ENCODE measurements around the gene ABCF2. TPM values are rescaled to one million over a fixed set of nuclear protein-coding genes. Genes with fewer than 3 reads are reported as not detected.
A peak's percentile ranks its signal among the peaks of the same experiment; 100 is the strongest.

The ABCF2 gene
- total RNA-seq, 1 experiment from 2014 or later: 69.0 TPM

- Histone ChIP-seq H3K27ac (ENCODE audit: low read depth, low read length, poor library complexity, severe bottlenecking) (peak within 1 kb of the TSS; percentile 80), H3K36me3 (ENCODE audit: insufficient read depth, low read length, poor library complexity, severe bottlenecking) (peaks cover 22% of the 10 kb centered on the region), H3K4me3 (ENCODE audit: low read depth, low read length, poor library complexity, severe bottlenecking) (peak within 1 kb of the TSS; percentile 100), H3K27me3 (replicated peaks; ENCODE audit: insufficient read depth, low read depth, low read length, poor library complexity) (no peaks in the 10 kb centered on the region), H3K9me3 (ENCODE audit: low read depth, low read length, poor library complexity, severe bottlenecking) (no peaks in the 10 kb centered on the region), H3K4me1 (ENCODE audit: insufficient read depth, low read length, poor library complexity, severe bottlenecking) (peaks cover 18% of the 10 kb centered on the region)
- CTCF ChIA-PET: interaction anchor here (1.8 kb wide), 1 partner anchor 12 kb away, joined by 5 read pairs; no protein-coding TSS in a partner anchor
- no TSS peak for BruUV-seq (replicated peaks)
- POLR2A ChIA-PET (ENCODE audit: low non-redundant PET): no interaction called here
- intact Hi-C loops (cut with micrococcal nuclease; ENCODE audit: unreplicated experiment): loop anchor here (5.0 kb wide), 1 partner anchor 175 kb away; the partner anchor contains the start of genes CDK5 and SLC4A2
- TF ChIP-seq CTCF (conservative IDR thresholded peaks at IDR 0.05; ENCODE audit: low read depth, low read length) (no peak), EZH2 (IDR thresholded peaks at IDR 0.05; ENCODE audit: borderline replicate concordance, low read depth, low read length, poor library complexity, severe bottlenecking) (no peak)
- peak; percentile 91 for DNase-seq (ENCODE audit: low spot score)
Observed at GRCh38 chr7:151232091-151232916, 5.3 kb upstream of the ABCF2 start, which contains the start of gene CHPF2. Gene CHPF2 (plus strand): TSS chr7:151232483. CDS start chr7:151234012, 1,529 bp downstream.

GRCh38 chr7:151231080-151231479 is 4.1 kb upstream of the ABCF2 start:
- POLR2A ChIA-PET (ENCODE audit: low non-redundant PET): no interaction called here
- peaks cover 18% of the 10 kb centered on the region for H3K4me1 ChIP-seq (ENCODE audit: insufficient read depth, low read length, poor library complexity, severe bottlenecking)
- no peak for DNase-seq (ENCODE audit: low spot score)
- intact Hi-C loops (cut with micrococcal nuclease; ENCODE audit: unreplicated experiment): loop anchor here (5.0 kb wide), 1 partner anchor 174 kb away; the partner anchor contains the start of genes CDK5 and SLC4A2
- no peak overlapping the region for H3K4me3 ChIP-seq (ENCODE audit: low read depth, low read length, poor library complexity, severe bottlenecking)
- TF ChIP-seq CTCF (conservative IDR thresholded peaks at IDR 0.05; ENCODE audit: low read depth, low read length) (no peak), EZH2 (IDR thresholded peaks at IDR 0.05; ENCODE audit: borderline replicate concordance, low read depth, low read length, poor library complexity, severe bottlenecking) (no peak)
- H3K27me3 ChIP-seq (replicated peaks; ENCODE audit: insufficient read depth, low read depth, low read length, poor library complexity): no peaks in the 10 kb centered on the region
- no peak overlapping the region for H3K27ac ChIP-seq (ENCODE audit: low read depth, low read length, poor library complexity, severe bottlenecking)
- H3K36me3 ChIP-seq (ENCODE audit: insufficient read depth, low read length, poor library complexity, severe bottlenecking): peaks cover 11% of the 10 kb centered on the region
- H3K9me3 ChIP-seq (ENCODE audit: low read depth, low read length, poor library complexity, severe bottlenecking): no peaks in the 10 kb centered on the region
- CTCF ChIA-PET: no interaction called here
- no TSS peak for BruUV-seq (replicated peaks)

- intact Hi-C loops (cut with micrococcal nuclease; ENCODE audit: unreplicated experiment): loop anchor here (5.0 kb wide), 1 partner anchor 107 kb away; no protein-coding TSS in a partner anchor
- no peak for DNase-seq (ENCODE audit: low spot score)
- Histone ChIP-seq H3K9me3 (ENCODE audit: low read depth, low read length, poor library complexity, severe bottlenecking) (no peaks in the 10 kb centered on the region), H3K36me3 (ENCODE audit: insufficient read depth, low read length, poor library complexity, severe bottlenecking) (peaks cover 11% of the 10 kb centered on the region), H3K27ac (ENCODE audit: low read depth, low read length, poor library complexity, severe bottlenecking) (no peak overlapping the region), H3K27me3 (replicated peaks; ENCODE audit: insufficient read depth, low read depth, low read length, poor library complexity) (no peaks in the 10 kb centered on the region), H3K4me3 (ENCODE audit: low read depth, low read length, poor library complexity, severe bottlenecking) (no peak overlapping the region), H3K4me1 (ENCODE audit: insufficient read depth, low read length, poor library complexity, severe bottlenecking) (peaks cover 17% of the 10 kb centered on the region)
- TF ChIP-seq EZH2 (IDR thresholded peaks at IDR 0.05; ENCODE audit: borderline replicate concordance, low read depth, low read length, poor library complexity, severe bottlenecking) (no peak), CTCF (conservative IDR thresholded peaks at IDR 0.05; ENCODE audit: low read depth, low read length) (no peak)
- ChIA-PET CTCF (no interaction called here), POLR2A (ENCODE audit: low non-redundant PET) (interaction anchor here (0.7 kb wide), 1 partner anchor 158 kb away, joined by 5 read pairs; no protein-coding TSS in a partner anchor)
- BruUV-seq (replicated peaks): no TSS peak
Observed at GRCh38 chr7:151229249-151229648, 2.2 kb upstream of the ABCF2 start.

Data from A673 (cell line).